Stomach smooth muscle (tissue), 2 donors: ENCODE data around the gene HDGFL2.

Source experiments
- H3K27ac ChIP-seq: one replicate; pipeline ENCODE4 v1.7.0; 2013; ENCODE audit warnings: mild to moderate bottlenecking, low read length, inconsistent platforms
- H3K27me3 ChIP-seq, 2 donors: one replicate each; pipeline ENCODE4 v1.7.0; 2013; ENCODE audit warnings: low read length in 2 of 2; ENCODE audit not compliant: insufficient read depth in 2 of 2, control insufficient read depth in 1 of 2
- H3K36me3 ChIP-seq, 2 donors: one replicate each; pipeline ENCODE4 v1.7.0; 2013; ENCODE audit warnings: low read length in 2 of 2; ENCODE audit not compliant: control insufficient read depth in 2 of 2, insufficient read depth in 2 of 2
- H3K4me1 ChIP-seq: one replicate; pipeline ENCODE4 v1.7.0; 2013; ENCODE audit warnings: low read length; ENCODE audit not compliant: control insufficient read depth, insufficient read depth
- H3K4me3 ChIP-seq, 2 donors: one replicate each; pipeline ENCODE4 v1.7.0; 2013; ENCODE audit warnings: low read length in 2 of 2
- H3K9ac ChIP-seq, 2 donors: one replicate each; pipeline ENCODE4 v1.7.0; 2013; ENCODE audit warnings: low read length in 2 of 2, mild to moderate bottlenecking in 1 of 2
- H3K9me3 ChIP-seq, 2 donors: one replicate each; pipeline ENCODE4 v1.7.0; 2013; ENCODE audit warnings: low read length in 2 of 2; ENCODE audit not compliant: control insufficient read depth in 2 of 2
- donor health status: healthy.
- donor health status: Pancreatic carcinoma.

Gene HDGFL2

GRCh38 chr19:4472174-4472974 is at the start of gene HDGFL2:
Gene HDGFL2, plus strand, starts transcription at chr19:4472297. Its CDS starts 54 bp downstream, at chr19:4472351.
- Histone ChIP-seq H3K4me3 (peak within 1 kb of the TSS; percentile 62 to 86), H3K27me3 (no peaks in the 10 kb centered on the region), H3K36me3 (peaks cover 10 to 11% of the 10 kb centered on the region in 2 donors), H3K27ac (peak within 1 kb of the TSS; percentile 89), H3K9me3 (no peaks in the 10 kb centered on the region), H3K9ac (peak within 1 kb of the TSS; percentile 73 to 81), H3K4me1 (peaks cover 30% of the 10 kb centered on the region)

DNA sequence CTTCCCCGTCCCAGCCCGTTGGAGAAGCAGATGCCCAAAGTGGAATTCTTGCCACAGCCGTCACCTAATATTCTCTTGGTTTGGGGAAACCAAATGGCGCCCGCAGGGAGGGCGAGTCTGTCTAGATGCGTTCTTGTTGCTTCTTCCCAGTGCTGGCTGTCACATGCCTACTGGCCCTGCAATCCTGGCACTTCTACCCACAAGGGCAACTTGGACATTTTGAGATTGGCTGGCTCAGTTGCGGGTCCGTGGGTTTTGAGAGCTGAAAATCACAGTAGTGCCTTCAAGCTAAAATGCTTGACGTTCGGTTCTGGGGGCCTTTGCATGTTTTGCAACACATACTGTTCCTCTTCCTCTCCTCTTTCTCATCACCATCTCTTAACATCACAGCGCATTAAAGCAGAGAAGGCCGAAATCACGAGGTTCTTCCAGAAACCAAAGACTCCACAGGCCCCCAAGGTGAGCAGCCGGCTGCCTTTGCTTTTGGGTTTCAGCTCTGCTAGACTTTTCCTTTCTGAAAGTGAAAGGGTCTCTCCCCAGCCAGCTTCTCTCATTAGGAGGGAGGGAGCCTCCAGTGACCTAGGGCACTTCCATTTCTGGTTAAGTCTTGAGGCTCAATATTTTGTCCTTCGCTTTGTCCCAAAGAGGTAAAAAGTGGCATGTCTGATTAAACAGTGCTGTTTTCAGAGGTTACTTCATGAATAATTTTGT is 48.5 kb upstream of the HDGFL2 start:
- H3K36me3 ChIP-seq: peaks cover 0 to 9% of the 10 kb centered on the region in 2 donors
- H3K27ac ChIP-seq: no peak overlapping the region
- no peaks in the 10 kb centered on the region for H3K4me1 ChIP-seq
- H3K27me3 ChIP-seq: no peaks in the 10 kb centered on the region
- H3K4me3 ChIP-seq: no peak overlapping the region
- no peaks in the 10 kb centered on the region for H3K9me3 ChIP-seq
- H3K9ac ChIP-seq: no peak overlapping the region

GRCh38 chr19:4425537-4425936 is 46.6 kb upstream of the HDGFL2 start:
- Histone ChIP-seq H3K4me3 (no peak overlapping the region), H3K36me3 (peaks cover 0 to 9% of the 10 kb centered on the region in 2 donors), H3K4me1 (no peaks in the 10 kb centered on the region), H3K27ac (no peak overlapping the region), H3K27me3 (no peaks in the 10 kb centered on the region), H3K9me3 (no peaks in the 10 kb centered on the region), H3K9ac (no peak overlapping the region)

- H3K4me1 ChIP-seq: no peaks in the 10 kb centered on the region
- H3K9me3 ChIP-seq: no peaks in the 10 kb centered on the region
- H3K36me3 ChIP-seq: peaks cover 0 to 6% of the 10 kb centered on the region in 2 donors
- H3K27ac ChIP-seq: no peak overlapping the region
- H3K4me3 ChIP-seq: no peak overlapping the region
- H3K9ac ChIP-seq: no peak overlapping the region
- H3K27me3 ChIP-seq: no peaks in the 10 kb centered on the region
Measured at GRCh38 chr19:4428326-4428975, 43.6 kb upstream of the HDGFL2 start.

GRCh38 chr19:4429256-4429655 is 42.8 kb upstream of the HDGFL2 start:
- H3K36me3 ChIP-seq: peaks cover 0 to 2% of the 10 kb centered on the region in 2 donors
- no peak overlapping the region for H3K9ac ChIP-seq

DNA sequence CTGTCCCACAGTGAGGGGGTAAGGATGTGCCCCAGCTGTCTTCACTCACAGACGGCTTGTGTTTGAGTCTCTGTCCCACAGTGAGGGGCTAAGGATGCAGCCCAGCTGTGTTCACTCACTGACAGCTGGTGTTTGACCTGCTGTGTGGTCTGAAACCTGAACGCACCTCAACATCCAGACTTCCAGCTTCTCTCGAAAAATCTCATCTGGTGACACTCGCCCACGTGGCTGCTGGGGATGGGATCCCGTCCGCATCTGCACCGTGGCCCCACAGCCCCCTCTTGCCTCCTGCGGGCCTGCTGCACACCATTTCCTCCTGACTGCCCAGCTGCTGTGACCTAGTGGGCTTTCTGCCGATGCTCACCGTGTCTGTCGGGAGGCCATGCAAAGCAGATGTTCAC is 42.3 kb upstream of the HDGFL2 start:
- H3K4me3 ChIP-seq: no peak overlapping the region
- H3K9me3 ChIP-seq: no peaks in the 10 kb centered on the region
- no peak overlapping the region for H3K27ac ChIP-seq
- H3K4me1 ChIP-seq: no peaks in the 10 kb centered on the region
- H3K27me3 ChIP-seq: no peaks in the 10 kb centered on the region
- H3K36me3 ChIP-seq: peaks cover 0 to 2% of the 10 kb centered on the region in 2 donors
- H3K9ac ChIP-seq: no peak overlapping the region

More at GRCh38 chr19:4429256-4429655, 42.8 kb upstream of the HDGFL2 start:
- Histone ChIP-seq H3K9me3 (no peaks in the 10 kb centered on the region), H3K4me3 (no peak overlapping the region), H3K27me3 (no peaks in the 10 kb centered on the region), H3K4me1 (no peaks in the 10 kb centered on the region), H3K27ac (no peak overlapping the region)

GRCh38 chr19:4430760-4431159 is 41.3 kb upstream of the HDGFL2 start:
- Histone ChIP-seq H3K27ac (no peak overlapping the region), H3K4me1 (no peaks in the 10 kb centered on the region), H3K27me3 (no peaks in the 10 kb centered on the region), H3K9me3 (no peaks in the 10 kb centered on the region), H3K4me3 (no peak overlapping the region), H3K9ac (no peak overlapping the region), H3K36me3 (peaks cover 0 to 2% of the 10 kb centered on the region in 2 donors)

DNA sequence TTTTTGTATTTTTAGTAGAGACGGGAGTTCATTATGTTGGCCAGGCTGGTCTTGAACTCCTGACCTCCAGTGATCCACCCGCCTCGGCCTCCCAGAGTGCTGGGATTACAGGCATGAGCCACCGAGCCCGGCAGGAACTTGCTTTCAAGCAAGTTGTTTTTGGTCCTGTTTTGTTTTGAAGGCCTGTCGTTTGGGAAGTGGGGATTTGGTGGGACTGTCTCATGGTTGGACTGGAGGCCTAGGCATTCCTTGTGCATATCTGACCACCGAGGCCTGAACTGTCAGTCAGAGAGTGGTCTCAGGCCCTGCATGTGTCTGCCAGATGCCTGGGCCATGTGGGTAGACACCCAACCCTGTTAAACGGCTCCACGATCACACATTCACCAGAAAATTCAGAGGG is 40.8 kb upstream of the HDGFL2 start:
- H3K4me1 ChIP-seq: no peaks in the 10 kb centered on the region
- no peak overlapping the region for H3K9ac ChIP-seq
- no peaks in the 10 kb centered on the region for H3K9me3 ChIP-seq
- no peak overlapping the region for H3K4me3 ChIP-seq
- no peak overlapping the region for H3K27ac ChIP-seq
- H3K36me3 ChIP-seq: peaks cover 0 to 2% of the 10 kb centered on the region in 2 donors
- H3K27me3 ChIP-seq: no peaks in the 10 kb centered on the region

DNA sequence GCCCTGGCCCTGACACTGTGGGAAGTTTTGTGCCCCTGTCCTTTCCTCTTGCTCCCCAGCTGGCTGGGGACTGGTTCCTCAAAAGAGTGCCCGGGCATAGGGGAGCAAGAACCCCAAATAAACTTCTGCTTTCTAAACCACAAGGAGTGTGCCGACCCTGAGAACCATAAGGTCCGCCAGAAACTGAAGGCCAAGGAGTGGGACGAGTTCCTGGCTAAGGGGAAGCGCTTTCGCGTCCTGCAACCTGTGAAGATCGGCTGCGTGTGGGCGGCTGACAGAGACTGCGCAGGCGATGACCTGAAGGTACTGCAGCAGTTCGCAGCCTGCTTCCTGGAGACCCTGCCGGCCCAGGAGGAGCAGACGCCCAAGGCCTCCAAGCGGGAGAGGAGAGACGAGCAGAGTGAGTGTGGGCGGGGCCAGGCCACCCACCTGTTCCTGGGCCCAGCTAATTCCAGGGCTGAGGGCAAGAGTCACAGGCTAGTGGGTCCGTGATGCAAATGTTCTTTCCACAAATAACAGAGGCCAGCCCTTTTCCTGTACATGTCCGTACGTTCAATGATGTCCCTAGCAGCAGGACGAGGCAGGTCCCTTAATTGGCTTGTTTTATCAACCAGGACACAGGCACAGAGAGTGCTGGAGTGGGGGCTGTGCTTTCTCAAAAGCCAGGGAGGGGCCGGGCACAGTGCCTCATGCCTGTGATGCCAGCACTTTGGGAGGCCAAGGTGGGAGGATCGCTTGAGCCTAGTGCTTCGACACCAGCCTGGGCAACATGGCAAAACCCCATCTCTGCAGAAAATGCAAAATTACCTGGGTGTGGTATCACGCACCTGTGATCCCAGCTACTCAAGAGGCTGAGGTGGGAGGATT is 40.1 kb upstream of the HDGFL2 start:
- Histone ChIP-seq H3K4me3 (no peak overlapping the region), H3K9me3 (no peaks in the 10 kb centered on the region), H3K9ac (no peak overlapping the region), H3K27me3 (no peaks in the 10 kb centered on the region), H3K4me1 (no peaks in the 10 kb centered on the region), H3K36me3 (peaks cover 0 to 2% of the 10 kb centered on the region in 2 donors), H3K27ac (no peak overlapping the region)

- Histone ChIP-seq H3K36me3 (peaks cover 0 to 2% of the 10 kb centered on the region in 2 donors), H3K27me3 (no peaks in the 10 kb centered on the region), H3K9ac (no peak overlapping the region), H3K9me3 (no peaks in the 10 kb centered on the region), H3K4me3 (no peak overlapping the region), H3K27ac (no peak overlapping the region), H3K4me1 (no peaks in the 10 kb centered on the region)
Measured at GRCh38 chr19:4432918-4433506, 39.1 kb upstream of the HDGFL2 start.
